Parathyroid adenoma (tissue), 2 donors: Measurements from ENCODE around the gene DACH1.

Source experiments
- H2AFZ ChIP-seq: fragments of 300-600 bp; sonication (generic); one replicate; pipeline ENCODE4 v1.7.0; 2017; ENCODE audit warnings: antibody characterized with exemption, mild to moderate bottlenecking
- H3K27ac ChIP-seq: fragments of 300-600 bp; sonication (generic); one replicate; pipeline ENCODE4 v1.7.0; 2017
- H3K27me3 ChIP-seq: fragments of 300-600 bp; sonication (generic); one replicate; pipeline ENCODE4 v1.7.0; 2017; ENCODE audit warnings: low read length; ENCODE audit not compliant: control insufficient read depth, insufficient read depth
- H3K36me3 ChIP-seq: fragments of 300-600 bp; sonication (generic); one replicate; pipeline ENCODE4 v1.7.0; 2017; ENCODE audit warnings: low read length; ENCODE audit not compliant: control insufficient read depth, insufficient read depth
- H3K4me1 ChIP-seq: fragments of 300-600 bp; sonication (generic); one replicate; pipeline ENCODE4 v1.7.0; 2017; ENCODE audit warnings: control low read depth
- H3K4me2 ChIP-seq: fragments of 300-600 bp; sonication (generic); one replicate; pipeline ENCODE4 v1.7.0; 2017; ENCODE audit warnings: low read length
- H3K4me3 ChIP-seq: fragments of 300-600 bp; sonication (generic); one replicate; pipeline ENCODE4 v1.7.0; 2017; ENCODE audit warnings: low read depth, low read length
- H3K79me2 ChIP-seq: fragments of 300-600 bp; sonication (generic); one replicate; pipeline ENCODE4 v1.7.0; 2017; ENCODE audit warnings: control low read depth
- H3K9ac ChIP-seq: fragments of 300-600 bp; sonication (generic); one replicate; pipeline ENCODE4 v1.7.0; 2017; ENCODE audit warnings: mild to moderate bottlenecking
- H3K9me3 ChIP-seq: fragments of 300-600 bp; sonication (generic); one replicate; pipeline ENCODE4 v1.7.0; 2017; ENCODE audit warnings: low read length; ENCODE audit not compliant: control insufficient read depth
- TF ChIP-seq, protein P1 (sequence below): fragments of 300-600 bp; sonication (generic); IDR thresholded peaks from one replicate; pipeline ENCODE4 v1.7.0; 2017; ENCODE audit warnings: antibody characterized with exemption, mild to moderate bottlenecking
- donor health status: primary hyperparathyroidism.

The DACH1 gene

DNA sequence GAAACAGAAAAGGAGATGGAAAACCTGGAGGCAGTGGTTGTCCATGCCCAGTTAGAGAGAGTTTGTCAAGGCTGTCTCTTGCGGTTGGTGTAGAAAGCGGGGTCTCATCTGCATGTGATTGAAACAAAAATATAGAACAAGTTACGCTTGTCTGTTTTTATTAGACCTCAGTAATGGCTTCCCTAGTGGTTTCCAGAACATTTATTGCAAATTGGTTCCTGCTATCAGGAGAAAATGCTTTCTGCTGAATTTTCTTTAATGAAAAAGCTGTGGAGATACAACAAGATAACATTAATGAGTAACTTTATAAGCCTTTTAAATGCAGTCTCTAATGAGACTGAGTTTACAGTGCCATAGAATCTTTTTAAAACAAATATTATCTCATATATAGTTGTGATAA is 378.0 kb downstream of the DACH1 start:
- Histone ChIP-seq H3K4me2 (no peak overlapping the region), H3K27ac (no peak overlapping the region), H3K79me2 (no peaks in the 10 kb centered on the region), H3K27me3 (no peaks in the 10 kb centered on the region), H3K9ac (no peak overlapping the region), H3K4me1 (no peaks in the 10 kb centered on the region), H3K36me3 (no peaks in the 10 kb centered on the region), H3K4me3 (no peak overlapping the region), H2AFZ (no peak overlapping the region), H3K9me3 (no peaks in the 10 kb centered on the region)
- TF ChIP-seq, protein P1, sequence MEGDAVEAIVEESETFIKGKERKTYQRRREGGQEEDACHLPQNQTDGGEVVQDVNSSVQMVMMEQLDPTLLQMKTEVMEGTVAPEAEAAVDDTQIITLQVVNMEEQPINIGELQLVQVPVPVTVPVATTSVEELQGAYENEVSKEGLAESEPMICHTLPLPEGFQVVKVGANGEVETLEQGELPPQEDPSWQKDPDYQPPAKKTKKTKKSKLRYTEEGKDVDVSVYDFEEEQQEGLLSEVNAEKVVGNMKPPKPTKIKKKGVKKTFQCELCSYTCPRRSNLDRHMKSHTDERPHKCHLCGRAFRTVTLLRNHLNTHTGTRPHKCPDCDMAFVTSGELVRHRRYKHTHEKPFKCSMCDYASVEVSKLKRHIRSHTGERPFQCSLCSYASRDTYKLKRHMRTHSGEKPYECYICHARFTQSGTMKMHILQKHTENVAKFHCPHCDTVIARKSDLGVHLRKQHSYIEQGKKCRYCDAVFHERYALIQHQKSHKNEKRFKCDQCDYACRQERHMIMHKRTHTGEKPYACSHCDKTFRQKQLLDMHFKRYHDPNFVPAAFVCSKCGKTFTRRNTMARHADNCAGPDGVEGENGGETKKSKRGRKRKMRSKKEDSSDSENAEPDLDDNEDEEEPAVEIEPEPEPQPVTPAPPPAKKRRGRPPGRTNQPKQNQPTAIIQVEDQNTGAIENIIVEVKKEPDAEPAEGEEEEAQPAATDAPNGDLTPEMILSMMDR: no peak

DNA sequence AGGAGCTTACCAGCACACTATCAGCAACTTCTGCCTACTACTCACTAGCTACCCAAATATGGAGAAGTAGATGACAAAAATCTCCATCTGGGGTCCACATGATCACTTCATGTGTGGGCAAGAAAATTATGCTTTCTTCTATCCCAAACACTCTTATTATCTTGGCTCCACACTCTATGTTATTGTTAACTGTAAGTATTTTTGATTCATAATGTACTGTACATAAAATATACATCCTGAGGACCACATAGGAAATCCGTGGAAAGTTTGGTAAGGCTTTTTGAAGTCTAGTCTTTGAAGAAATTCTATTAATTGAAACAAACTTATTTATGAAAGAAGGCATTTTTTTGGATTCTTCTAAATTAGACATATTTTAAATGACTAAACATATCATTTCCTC is 378.8 kb downstream of the DACH1 start:
- no peak overlapping the region for H3K27ac ChIP-seq
- H3K9ac ChIP-seq: no peak overlapping the region
- no peak overlapping the region for H2AFZ ChIP-seq
- no peaks in the 10 kb centered on the region for H3K79me2 ChIP-seq
- no peaks in the 10 kb centered on the region for H3K27me3 ChIP-seq
- no peaks in the 10 kb centered on the region for H3K9me3 ChIP-seq
- H3K4me3 ChIP-seq: no peak overlapping the region
- no peaks in the 10 kb centered on the region for H3K4me1 ChIP-seq
- H3K36me3 ChIP-seq: no peaks in the 10 kb centered on the region
- H3K4me2 ChIP-seq: no peak overlapping the region
- TF ChIP-seq, protein P1: no peak

DNA sequence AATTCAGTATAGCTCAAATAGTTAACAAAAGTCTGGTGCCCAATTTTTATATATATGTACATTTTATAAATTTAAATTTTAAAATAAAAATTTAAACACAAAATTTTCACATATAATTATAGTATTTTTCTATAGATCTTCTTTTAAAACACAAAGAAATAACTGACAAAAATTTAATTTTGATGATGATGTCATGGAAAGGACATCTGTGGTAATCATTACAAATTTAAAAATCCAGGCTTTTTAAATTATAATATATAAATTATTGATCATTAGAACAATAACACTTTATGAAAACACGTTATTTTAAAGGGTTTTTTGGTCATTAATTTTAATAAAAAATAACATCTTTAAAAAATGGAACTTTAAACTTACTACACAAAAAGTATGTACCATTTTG is 381.1 kb downstream of the DACH1 start:
- no peak overlapping the region for H3K4me3 ChIP-seq
- H3K4me2 ChIP-seq: no peak overlapping the region
- no peaks in the 10 kb centered on the region for H3K9me3 ChIP-seq
- H2AFZ ChIP-seq: no peak overlapping the region
- no peaks in the 10 kb centered on the region for H3K27me3 ChIP-seq
- no peaks in the 10 kb centered on the region for H3K79me2 ChIP-seq
- no peaks in the 10 kb centered on the region for H3K4me1 ChIP-seq
- H3K9ac ChIP-seq: no peak overlapping the region
- TF ChIP-seq, protein P1: no peak
- no peak overlapping the region for H3K27ac ChIP-seq
- H3K36me3 ChIP-seq: no peaks in the 10 kb centered on the region

DNA sequence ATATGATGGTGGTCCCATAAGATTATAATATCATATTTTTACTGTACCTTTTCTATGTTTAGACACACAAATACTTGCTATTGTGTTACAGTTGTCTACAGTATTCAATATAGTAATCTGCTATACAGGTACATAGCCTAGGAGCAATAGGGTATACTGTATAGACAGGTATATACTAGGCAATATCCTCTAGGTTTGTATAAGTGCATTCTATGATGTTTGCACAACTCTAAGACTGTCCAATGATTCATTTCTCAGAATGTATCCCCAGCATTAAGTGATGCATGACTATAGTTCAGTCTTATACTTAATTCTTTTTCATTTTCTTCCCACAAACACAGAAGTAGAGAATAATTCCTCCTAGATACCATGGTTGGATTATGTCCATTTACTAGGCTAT is 383.3 kb downstream of the DACH1 start:
- TF ChIP-seq, protein P1: no peak
- Histone ChIP-seq H2AFZ (no peak overlapping the region), H3K9me3 (no peaks in the 10 kb centered on the region), H3K4me2 (no peak overlapping the region), H3K36me3 (no peaks in the 10 kb centered on the region), H3K4me3 (no peak overlapping the region), H3K27me3 (no peaks in the 10 kb centered on the region), H3K9ac (no peak overlapping the region), H3K27ac (no peak overlapping the region), H3K4me1 (no peaks in the 10 kb centered on the region), H3K79me2 (no peaks in the 10 kb centered on the region)

DNA sequence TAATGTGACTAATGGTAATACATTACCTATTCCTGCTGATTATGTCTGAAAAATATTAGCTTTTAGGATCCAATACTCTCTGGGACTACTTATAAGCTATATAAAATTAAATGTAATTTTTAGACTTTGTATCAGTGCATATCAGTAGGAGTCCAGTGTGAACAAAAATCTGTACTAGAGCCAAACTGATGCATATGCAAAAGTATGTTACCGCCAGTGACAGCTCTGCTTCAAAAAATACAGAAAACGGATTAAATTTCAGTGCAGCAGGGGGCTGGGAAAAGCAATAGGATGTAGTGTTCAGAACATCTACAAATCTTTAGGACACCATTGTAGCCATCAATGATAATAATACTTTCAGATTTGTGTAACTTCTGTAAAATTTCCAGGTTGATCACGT is 385.5 kb downstream of the DACH1 start:
- Histone ChIP-seq H3K27ac (no peak overlapping the region), H3K36me3 (no peaks in the 10 kb centered on the region), H3K4me1 (no peaks in the 10 kb centered on the region), H2AFZ (no peak overlapping the region), H3K79me2 (no peaks in the 10 kb centered on the region), H3K4me3 (no peak overlapping the region), H3K9ac (no peak overlapping the region), H3K27me3 (no peaks in the 10 kb centered on the region), H3K4me2 (no peak overlapping the region), H3K9me3 (no peaks in the 10 kb centered on the region)
- TF ChIP-seq, protein P1: no peak
